Fibroblast of lung (primary cell): ENCODE results near the gene ACAP3. TPM values are rescaled to one million over a fixed set of nuclear protein-coding genes. Genes with fewer than 3 reads are reported as not detected.

Experiments used
- DNase-seq, 2 donors: peaks; one replicate each; pipeline versions ENCODE4 v3.0.0 to v3.0.0-alpha.2; 2010; ENCODE audit warnings: low read depth in 2 of 2
- H2AFZ ChIP-seq: 2 replicates; pipeline ENCODE4 v1.5.1; 2012; ENCODE audit warnings: low read length, control low read depth, inconsistent platforms
- H3K27ac ChIP-seq: 2 replicates; pipeline ENCODE4 v1.5.1; 2011; ENCODE audit warnings: low read length, control low read depth; ENCODE audit not compliant: insufficient read depth
- H3K27me3 ChIP-seq: 2 replicates; pipeline ENCODE4 v1.5.1; 2011; ENCODE audit warnings: mild to moderate bottlenecking, low read length; ENCODE audit not compliant: control insufficient read depth, insufficient read depth
- H3K36me3 ChIP-seq: 2 replicates; pipeline ENCODE4 v1.5.1; 2011; ENCODE audit warnings: low read length; ENCODE audit not compliant: control insufficient read depth, insufficient read depth
- H3K4me1 ChIP-seq: 2 replicates; pipeline ENCODE4 v1.5.1; 2011; ENCODE audit warnings: low read length; ENCODE audit not compliant: control insufficient read depth, insufficient read depth; ENCODE audit errors: extremely low read depth
- H3K4me2 ChIP-seq: 2 replicates; pipeline ENCODE4 v1.5.1; 2011; ENCODE audit warnings: low read length, control low read depth; ENCODE audit not compliant: insufficient read depth; ENCODE audit errors: extremely low read depth
- H3K4me3 ChIP-seq, 4 experiments: fragments of 200-600 bp in 1 of 4; sonication (generic) in 1 of 4; replicated peaks in 1 of 4; 2 replicates each; pipeline ENCODE4 v1.5.1; 2011 to 2016; ENCODE audit warnings: low read length in 4 of 4, low read depth in 3 of 4, mild to moderate bottlenecking in 3 of 4, control low read depth in 2 of 4, inconsistent platforms in 1 of 4, mixed read lengths in 1 of 4; ENCODE audit not compliant: insufficient read depth in 1 of 4; ENCODE audit errors: control extremely low read depth in 1 of 4
- H3K79me2 ChIP-seq: 2 replicates; pipeline ENCODE4 v1.5.1; 2012; ENCODE audit warnings: mild to moderate bottlenecking, low read length, inconsistent platforms; ENCODE audit not compliant: control insufficient read depth, insufficient read depth
- H3K9ac ChIP-seq: 2 replicates; pipeline ENCODE4 v1.5.1; 2011; ENCODE audit warnings: mild to moderate bottlenecking, low read length, control low read depth; ENCODE audit not compliant: insufficient read depth
- H3K9me3 ChIP-seq: 2 replicates; pipeline ENCODE4 v1.5.1; 2012; ENCODE audit warnings: low read depth, low read length; ENCODE audit not compliant: control insufficient read depth, insufficient read depth
- H4K20me1 ChIP-seq: 2 replicates; pipeline ENCODE4 v1.5.1; 2011; ENCODE audit warnings: low read length; ENCODE audit not compliant: control insufficient read depth, insufficient read depth; ENCODE audit errors: extremely low read depth
- CTCF ChIP-seq, 2 donors: IDR thresholded peaks in 1 of 2; conservative IDR thresholded peaks in 1 of 2; 1 replicate in 1 of 2; 2 replicates in 1 of 2; pipeline ENCODE4 v1.5.1; 2011 to 2012; ENCODE audit warnings: low read length in 2 of 2, control low read depth in 1 of 2, inconsistent platforms in 1 of 2, low read depth in 1 of 2, mild to moderate bottlenecking in 1 of 2
- EZH2 ChIP-seq: IDR thresholded peaks from 2 replicates; pipeline ENCODE4 v1.5.1; 2012; ENCODE audit warnings: low read length, control low read depth, mild to moderate bottlenecking; ENCODE audit errors: missing control alignments
- polyA plus RNA-seq, 2 donors: library from polyadenylated mRNA; depleted of rRNA in 1 of 2; stranded (reverse) in 1 of 2; unstranded in 1 of 2; fragments of >200 nt; gene quantifications; 2 replicates each; pipeline ENCODE4 v1.2.1, GENCODE V29; 2011 to 2012; ENCODE audit warnings: missing spikeins in 1 of 2
- total RNA-seq: library from RNA; depleted of rRNA; stranded (reverse); fragments of >200 nt; gene quantifications from 2 replicates; pipeline ENCODE4 v1.2.1, GENCODE V29; 2014

The ACAP3 gene
- total and polyA plus RNA-seq, 2 donors (not counting 1 experiment from before 2014, with no cell fraction given): 15.3 to 50.9 TPM

GRCh38 chr1:1273512-1274298, 34.0 kb downstream of the ACAP3 start, which contains the start of gene UBE2J2:
UBE2J2 (minus strand) TSS chr1:1273854; CDS start chr1:1267992, 5,862 bp downstream.
- H3K9me3 ChIP-seq: no peaks in the 10 kb centered on the region
- peak within 1 kb of the TSS; percentile 95 for H3K27ac ChIP-seq
- H3K9ac ChIP-seq: peak within 1 kb of the TSS; percentile 97
- H4K20me1 ChIP-seq: no peaks in the 10 kb centered on the region
- peak within 1 kb of the TSS; percentile 89 for H3K4me2 ChIP-seq
- no peaks in the 10 kb centered on the region for H3K27me3 ChIP-seq
- peak within 1 kb of the TSS; percentile 75 for H2AFZ ChIP-seq
- peak; percentile 91 to 94 for DNase-seq
- peak within 1 kb of the TSS; percentile 82 to 96 (median 86) for H3K4me3 ChIP-seq
- TF ChIP-seq CTCF (conservative IDR thresholded peaks at IDR 0.05 in 1 of 2, IDR thresholded peaks at IDR 0.05 in 1 of 2; ENCODE audit: low read depth in 1 of 2, low read length in 2 of 2) (no peak), EZH2 (no peak)
- H3K36me3 ChIP-seq: peaks cover 3% of the 10 kb centered on the region
- H3K4me1 ChIP-seq: peaks cover 20% of the 10 kb centered on the region
- H3K79me2 ChIP-seq: peaks cover 48% of the 10 kb centered on the region

- Histone ChIP-seq H3K4me3 (peak overlapping the region; percentile 82 to 96 (median 86)), H4K20me1 (no peaks in the 10 kb centered on the region), H3K4me2 (peak overlapping the region; percentile 89), H3K4me1 (peaks cover 20% of the 10 kb centered on the region), H3K9me3 (no peaks in the 10 kb centered on the region), H3K79me2 (peaks cover 53% of the 10 kb centered on the region), H2AFZ (no peak overlapping the region), H3K9ac (peak overlapping the region; percentile 97), H3K36me3 (peaks cover 6% of the 10 kb centered on the region), H3K27ac (peak overlapping the region; percentile 95), H3K27me3 (no peaks in the 10 kb centered on the region)
- no peak for DNase-seq
- TF ChIP-seq CTCF (conservative IDR thresholded peaks at IDR 0.05 in 1 of 2, IDR thresholded peaks at IDR 0.05 in 1 of 2; ENCODE audit: low read depth in 1 of 2, low read length in 2 of 2) (no peak), EZH2 (no peak)
Observed at GRCh38 chr1:1273209-1273511, 34.6 kb downstream of the ACAP3 start.

- Histone ChIP-seq H3K4me1 (peaks cover 20% of the 10 kb centered on the region), H3K79me2 (peaks cover 59% of the 10 kb centered on the region), H3K9me3 (no peaks in the 10 kb centered on the region), H3K27me3 (no peaks in the 10 kb centered on the region), H4K20me1 (no peaks in the 10 kb centered on the region), H3K4me3 (peak overlapping the region; percentile 82 to 96 (median 86)), H3K9ac (peak overlapping the region; percentile 97), H3K4me2 (peak overlapping the region; percentile 89), H2AFZ (no peak overlapping the region), H3K36me3 (peaks cover 11% of the 10 kb centered on the region), H3K27ac (peak overlapping the region; percentile 95)
- peak in 1 of 2 donors; percentile 39 for DNase-seq
- TF ChIP-seq EZH2 (no peak), CTCF (conservative IDR thresholded peaks at IDR 0.05 in 1 of 2, IDR thresholded peaks at IDR 0.05 in 1 of 2; ENCODE audit: low read depth in 1 of 2, low read length in 2 of 2) (no peak)
Observed at GRCh38 chr1:1272341-1273208, 35.2 kb downstream of the ACAP3 start.
